CD14-positive monocyte (primary cell): ENCODE results near the gene MROH2B. TPM values are rescaled to one million over a fixed set of nuclear protein-coding genes. Genes with fewer than 3 reads are reported as not detected.

ENCODE experiments used
- DNase-seq, 3 donors: peaks; one replicate each; pipeline ENCODE4 v3.0.0-alpha.2; 2011 to 2022
- H2AFZ ChIP-seq: 2 replicates; pipeline ENCODE4 v1.6.0; 2012; ENCODE audit warnings: mild to moderate bottlenecking, low read depth, low read length, inconsistent platforms; ENCODE audit not compliant: insufficient read depth, poor library complexity, severe bottlenecking
- H3K27ac ChIP-seq, 2 donors: 1 replicate in 1 of 2; 2 replicates in 1 of 2; pipeline ENCODE4 v1.5.1; 2012 to 2013; ENCODE audit warnings: low read length in 2 of 2, control low read depth in 1 of 2, inconsistent platforms in 1 of 2, low read depth in 1 of 2, mild to moderate bottlenecking in 1 of 2
- H3K27me3 ChIP-seq, 2 donors: one replicate each; pipeline versions ENCODE4 v1.6.0 to v1.6.1; 2011 to 2013; ENCODE audit warnings: low read length in 2 of 2; ENCODE audit not compliant: control insufficient read depth in 2 of 2, insufficient read depth in 2 of 2
- H3K36me3 ChIP-seq, 2 donors: replicated peaks in 1 of 2; 1 replicate in 1 of 2; 2 replicates in 1 of 2; pipeline versions ENCODE4 v1.5.1 to v1.6.1; 2012 to 2013; ENCODE audit warnings: low read length in 2 of 2, control low read depth in 1 of 2, inconsistent platforms in 1 of 2, mild to moderate bottlenecking in 1 of 2; ENCODE audit not compliant: insufficient read depth in 2 of 2, control insufficient read depth in 1 of 2
- H3K4me1 ChIP-seq, 2 donors: 1 replicate in 1 of 2; 2 replicates in 1 of 2; pipeline versions ENCODE4 v1.5.1 to v1.6.1; 2012 to 2013; ENCODE audit warnings: low read length in 2 of 2, control low read depth in 1 of 2, inconsistent platforms in 1 of 2, mild to moderate bottlenecking in 1 of 2, moderate library complexity in 1 of 2; ENCODE audit not compliant: insufficient read depth in 2 of 2, control insufficient read depth in 1 of 2
- H3K4me2 ChIP-seq: replicated peaks from 2 replicates; pipeline ENCODE3; 2012; ENCODE audit warnings: low read length, moderate library complexity, mild to moderate bottlenecking; ENCODE audit not compliant: poor library complexity, severe bottlenecking; ENCODE audit errors: extremely low read depth
- H3K4me3 ChIP-seq, 3 experiments: fragments of 200-600 bp in 1 of 3; sonication (generic) in 1 of 3; replicated peaks in 1 of 3; 1 replicate in 2 of 3; 2 replicates in 1 of 3; pipeline ENCODE4 v1.5.1; 2011 to 2013; ENCODE audit warnings: low read length in 3 of 3, mild to moderate bottlenecking in 3 of 3, control low read depth in 2 of 3, low read depth in 2 of 3, inconsistent platforms in 1 of 3, moderate library complexity in 1 of 3
- H3K79me2 ChIP-seq: 2 replicates; pipeline ENCODE4 v1.6.0; 2012; ENCODE audit warnings: mild to moderate bottlenecking, control low read depth, inconsistent platforms, low read length, moderate library complexity; ENCODE audit not compliant: insufficient read depth
- H3K9ac ChIP-seq: 2 replicates; pipeline ENCODE4 v1.6.0; 2017; ENCODE audit warnings: low read length, mild to moderate bottlenecking; ENCODE audit not compliant: insufficient read depth, poor library complexity, severe bottlenecking
- H3K9me3 ChIP-seq, 2 donors: replicated peaks in 1 of 2; 1 replicate in 1 of 2; 2 replicates in 1 of 2; pipeline versions ENCODE4 v1.5.1 to v1.6.1; 2012 to 2013; ENCODE audit warnings: low read length in 2 of 2, control low read depth in 1 of 2; ENCODE audit not compliant: control insufficient read depth in 1 of 2, insufficient read depth in 1 of 2
- H4K20me1 ChIP-seq: 2 replicates; pipeline ENCODE4 v1.6.0; 2012; ENCODE audit warnings: mild to moderate bottlenecking, low read length, control low read depth, moderate library complexity; ENCODE audit not compliant: insufficient read depth
- H3K27ac Mint-ChIP-seq, 7 donors: one replicate each; pipeline ENCODE4 v1.8.0; 2020; ENCODE audit warnings: mild to moderate bottlenecking in 7 of 7, mixed read lengths in 7 of 7, moderate library complexity in 6 of 7, inconsistent platforms in 2 of 7
- H3K27me3 Mint-ChIP-seq, 3 donors: one replicate each; pipeline ENCODE4 v1.8.0; 2021 to 2022; ENCODE audit warnings: low read depth in 3 of 3, mild to moderate bottlenecking in 3 of 3, mixed read lengths in 3 of 3, moderate library complexity in 3 of 3, inconsistent platforms in 1 of 3
- H3K36me3 Mint-ChIP-seq, 2 donors: one replicate each; pipeline ENCODE4 v1.8.0; 2020; ENCODE audit warnings: mixed read lengths in 2 of 2, inconsistent platforms in 1 of 2, mild to moderate bottlenecking in 1 of 2
- H3K4me1 Mint-ChIP-seq: one replicate; pipeline ENCODE4 v1.8.0; 2020; ENCODE audit warnings: mild to moderate bottlenecking, mixed read lengths
- H3K4me3 Mint-ChIP-seq, 2 donors: one replicate each; pipeline ENCODE4 v1.8.0; 2020; ENCODE audit warnings: mild to moderate bottlenecking in 2 of 2, mixed read lengths in 2 of 2, moderate library complexity in 1 of 2
- H3K9me3 Mint-ChIP-seq, 7 donors: one replicate each; pipeline ENCODE4 v1.8.0; 2020 to 2022; ENCODE audit warnings: mixed read lengths in 7 of 7, mild to moderate bottlenecking in 6 of 7, moderate library complexity in 6 of 7, inconsistent platforms in 2 of 7
- CTCF ChIP-seq: fragments of 200-600 bp; IDR thresholded peaks from one replicate; pipeline ENCODE4 v1.8.0; 2022; ENCODE audit warnings: antibody characterized with exemption, mild to moderate bottlenecking
- WGBS: methylation state at CpG from one replicate; pipeline ENCODE4 v1.1.5; 2013; ENCODE audit warnings: missing lambda C conversion rate; ENCODE audit not compliant: insufficient coverage; 5-methylcytosine and 5-hydroxymethylcytosine counted together
- intact Hi-C, 2 donors: fragments of 100-400 bp; cut with micrococcal nuclease; formaldehyde crosslinking; loops; one replicate each; pipeline versions ENCODE4 v1.15.0 to v1.15.1; 2023
- polyA plus RNA-seq, 3 donors: library from polyadenylated mRNA; depleted of rRNA in 1 of 3; unstranded in 2 of 3; stranded (reverse) in 1 of 3; fragments of 300-500 nt in 2 of 3; fragments of >200 nt in 1 of 3; fragmentation: Illumina TruSeq in 2 of 3; gene quantifications; 1 replicate in 2 of 3; 2 replicates in 1 of 3; pipeline ENCODE4 v1.2.3, GENCODE V29; 2012 to 2021

MROH2B gene
- polyA plus RNA-seq, 3 donors: not detected

GRCh38 chr5:40986666-40987065 lies 84.5 kb downstream of the MROH2B start:
- no peak for DNase-seq
- Histone ChIP-seq H3K79me2 (no peaks in the 10 kb centered on the region), H3K4me3 (no peak overlapping the region), H3K4me2 (no peak overlapping the region), H3K27ac (no peak overlapping the region), H3K4me1 (no peaks in the 10 kb centered on the region), H3K27me3 (no peaks in the 10 kb centered on the region), H4K20me1 (no peaks in the 10 kb centered on the region), H2AFZ (no peak overlapping the region), H3K9me3 (no peaks in the 10 kb centered on the region), H3K9ac (no peak overlapping the region), H3K36me3 (no peaks in the 10 kb centered on the region)
- no peak overlapping the region for H3K4me3 Mint-ChIP-seq
- H3K9me3 Mint-ChIP-seq: peaks cover 0 to 3% (median 3%) of the 10 kb centered on the region in 7 donors
- peaks cover 0 to 1% (median 0%) of the 10 kb centered on the region in 3 donors for H3K27me3 Mint-ChIP-seq
- WGBS: no CpG with 5 or more reads among the region's 3 CpGs
- no peak overlapping the region for H3K27ac Mint-ChIP-seq
- no peak for TF ChIP-seq CTCF
- H3K36me3 Mint-ChIP-seq: no peaks in the 10 kb centered on the region
- no peaks in the 10 kb centered on the region for H3K4me1 Mint-ChIP-seq
- intact Hi-C loops: no loop called here

- WGBS: 100% methylated on average over 1 of the region's 4 CpGs
- H3K4me1 ChIP-seq: no peaks in the 10 kb centered on the region
- intact Hi-C loops: no loop called here
- H3K4me3 Mint-ChIP-seq: no peak overlapping the region
- H3K27ac Mint-ChIP-seq: no peak overlapping the region
- H3K36me3 ChIP-seq: no peaks in the 10 kb centered on the region
- H4K20me1 ChIP-seq: no peaks in the 10 kb centered on the region
- TF ChIP-seq CTCF: no peak
- no peaks in the 10 kb centered on the region for H3K4me1 Mint-ChIP-seq
- no peak overlapping the region for H3K9ac ChIP-seq
- H3K27ac ChIP-seq: no peak overlapping the region
- H3K4me3 ChIP-seq: no peak overlapping the region
- no peaks in the 10 kb centered on the region for H3K9me3 ChIP-seq
- no peak overlapping the region for H3K4me2 ChIP-seq
- no peaks in the 10 kb centered on the region for H3K36me3 Mint-ChIP-seq
- no peak for DNase-seq
- peaks cover 0 to 4% (median 3%) of the 10 kb centered on the region in 7 donors for H3K9me3 Mint-ChIP-seq
- no peaks in the 10 kb centered on the region for H3K27me3 ChIP-seq
- H3K27me3 Mint-ChIP-seq: peaks cover 0 to 1% (median 0%) of the 10 kb centered on the region in 3 donors
- no peak overlapping the region for H2AFZ ChIP-seq
- no peaks in the 10 kb centered on the region for H3K79me2 ChIP-seq
These were observed 85.6 kb downstream of the MROH2B start for GRCh38 chr5:40985501-40985900.
